Fibroblast of pulmonary artery (primary cell): ENCODE measurements around the gene TGDS.

Experiments used
- DNase-seq: peaks from one replicate; pipeline ENCODE4 v3.0.0-alpha.2; 2010; ENCODE audit warnings: low read depth
- H3K4me3 ChIP-seq: replicated peaks from 2 replicates; pipeline ENCODE4 v1.5.1; 2011; ENCODE audit warnings: low read depth, mild to moderate bottlenecking, control low read depth, low read length, moderate library complexity
- TF ChIP-seq, protein P1 (sequence below): IDR thresholded peaks from 2 replicates; pipeline ENCODE4 v1.5.1; 2011; ENCODE audit warnings: mild to moderate bottlenecking, control low read depth, low read length, inconsistent platforms; ENCODE audit errors: missing control alignments

TGDS gene

DNA sequence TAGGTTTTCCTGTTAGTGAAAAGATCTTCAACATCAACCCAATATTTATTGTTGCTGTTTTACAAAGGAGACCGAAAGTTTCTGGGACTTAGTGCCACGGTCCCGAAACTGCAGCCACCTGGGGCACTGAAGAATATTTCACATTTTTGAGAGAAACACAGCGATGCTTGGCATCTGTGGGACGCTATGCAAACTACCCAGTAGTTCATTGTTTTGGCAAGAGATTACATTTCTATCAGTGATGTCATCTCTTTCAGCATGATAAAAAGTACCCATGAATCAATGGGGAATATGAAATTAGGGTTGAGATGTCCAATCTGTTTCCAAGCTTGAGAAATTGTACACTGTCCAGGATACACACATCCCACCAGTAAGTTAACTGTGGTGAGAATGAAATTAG is 43.9 kb downstream of the TGDS start:
- TF ChIP-seq, protein P1, sequence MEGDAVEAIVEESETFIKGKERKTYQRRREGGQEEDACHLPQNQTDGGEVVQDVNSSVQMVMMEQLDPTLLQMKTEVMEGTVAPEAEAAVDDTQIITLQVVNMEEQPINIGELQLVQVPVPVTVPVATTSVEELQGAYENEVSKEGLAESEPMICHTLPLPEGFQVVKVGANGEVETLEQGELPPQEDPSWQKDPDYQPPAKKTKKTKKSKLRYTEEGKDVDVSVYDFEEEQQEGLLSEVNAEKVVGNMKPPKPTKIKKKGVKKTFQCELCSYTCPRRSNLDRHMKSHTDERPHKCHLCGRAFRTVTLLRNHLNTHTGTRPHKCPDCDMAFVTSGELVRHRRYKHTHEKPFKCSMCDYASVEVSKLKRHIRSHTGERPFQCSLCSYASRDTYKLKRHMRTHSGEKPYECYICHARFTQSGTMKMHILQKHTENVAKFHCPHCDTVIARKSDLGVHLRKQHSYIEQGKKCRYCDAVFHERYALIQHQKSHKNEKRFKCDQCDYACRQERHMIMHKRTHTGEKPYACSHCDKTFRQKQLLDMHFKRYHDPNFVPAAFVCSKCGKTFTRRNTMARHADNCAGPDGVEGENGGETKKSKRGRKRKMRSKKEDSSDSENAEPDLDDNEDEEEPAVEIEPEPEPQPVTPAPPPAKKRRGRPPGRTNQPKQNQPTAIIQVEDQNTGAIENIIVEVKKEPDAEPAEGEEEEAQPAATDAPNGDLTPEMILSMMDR, result no peak
- H3K4me3 ChIP-seq, result no peak overlapping the region
- no peak for DNase-seq

DNA sequence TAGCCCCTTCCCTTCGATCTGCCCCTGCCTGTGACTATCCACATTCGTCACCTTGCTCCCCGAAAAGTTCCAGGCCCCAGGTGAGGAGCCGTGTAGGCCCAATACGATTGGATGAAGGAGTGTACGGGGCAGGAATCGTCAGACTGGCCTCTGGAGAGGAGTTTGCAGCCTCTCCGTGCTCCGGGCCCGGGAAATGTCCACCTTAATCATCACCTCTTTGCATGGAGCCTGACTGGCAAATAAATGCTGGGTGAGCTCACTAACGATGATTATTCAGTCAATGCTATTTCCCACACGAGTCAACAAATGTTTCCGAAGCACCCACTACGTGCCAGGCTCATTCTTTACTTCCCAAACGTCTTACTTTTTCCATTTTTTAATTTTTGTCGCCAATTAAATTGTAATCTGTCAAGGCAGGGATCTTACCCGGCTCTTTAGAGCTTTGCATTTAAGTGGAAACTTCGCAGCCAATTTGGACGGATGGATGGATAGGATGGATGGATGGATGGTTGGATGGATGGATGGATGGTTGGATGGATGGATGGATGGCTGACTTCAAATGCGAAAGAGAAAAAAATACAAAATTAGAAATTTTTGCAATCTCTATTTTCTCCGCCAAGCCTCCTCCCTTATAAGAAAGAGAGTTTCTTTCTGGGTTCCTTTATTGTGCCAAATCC is 45.8 kb downstream of the TGDS start:
- H3K4me3 ChIP-seq, result peak overlapping the region; percentile 77
- DNase-seq, result peak; percentile 51
- TF ChIP-seq, protein P1, result no peak

DNA sequence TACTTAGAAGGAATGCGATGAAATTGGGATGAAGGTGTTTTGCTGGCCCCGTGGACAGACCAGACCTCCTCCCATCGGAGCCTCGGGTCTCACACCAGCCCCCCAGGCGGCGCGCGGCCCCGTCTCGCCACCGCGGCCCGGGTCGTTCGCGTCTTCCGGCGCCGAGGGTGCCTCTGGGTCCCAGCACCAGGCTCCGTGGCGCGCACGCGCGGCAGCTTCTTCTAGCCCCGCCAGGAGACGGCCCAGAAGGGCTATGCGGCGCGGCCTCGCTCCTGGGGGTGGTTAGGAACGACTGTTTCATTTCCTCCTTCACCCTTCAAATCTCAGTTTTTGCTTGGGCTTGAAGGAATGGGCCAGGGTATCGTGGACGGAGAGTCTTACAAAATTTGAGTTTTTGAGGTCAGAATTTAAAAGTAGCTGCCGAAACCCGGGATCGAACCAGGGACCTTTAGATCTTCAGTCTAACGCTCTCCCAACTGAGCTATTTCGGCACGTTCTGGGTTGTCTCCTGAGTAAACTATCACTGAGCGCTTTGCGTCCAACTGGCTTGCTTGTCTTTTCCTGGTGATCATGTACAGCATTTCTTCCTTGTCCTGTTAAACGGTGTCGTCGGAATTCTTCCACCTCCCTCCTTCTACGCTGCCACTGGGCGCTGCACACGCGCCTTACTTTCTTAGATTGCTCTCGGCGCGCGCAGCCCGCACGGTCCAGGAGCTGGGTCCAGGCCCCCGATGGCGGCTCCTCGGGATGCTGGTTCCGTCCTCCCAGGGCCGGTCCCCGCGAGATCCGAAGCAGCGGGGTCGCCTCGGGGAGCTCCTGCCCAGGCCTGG is 46.5 kb downstream of the TGDS start:
- TF ChIP-seq, protein P1, result no peak
- peak overlapping the region; percentile 77 for H3K4me3 ChIP-seq
- peak; percentile 95 for DNase-seq

DNA sequence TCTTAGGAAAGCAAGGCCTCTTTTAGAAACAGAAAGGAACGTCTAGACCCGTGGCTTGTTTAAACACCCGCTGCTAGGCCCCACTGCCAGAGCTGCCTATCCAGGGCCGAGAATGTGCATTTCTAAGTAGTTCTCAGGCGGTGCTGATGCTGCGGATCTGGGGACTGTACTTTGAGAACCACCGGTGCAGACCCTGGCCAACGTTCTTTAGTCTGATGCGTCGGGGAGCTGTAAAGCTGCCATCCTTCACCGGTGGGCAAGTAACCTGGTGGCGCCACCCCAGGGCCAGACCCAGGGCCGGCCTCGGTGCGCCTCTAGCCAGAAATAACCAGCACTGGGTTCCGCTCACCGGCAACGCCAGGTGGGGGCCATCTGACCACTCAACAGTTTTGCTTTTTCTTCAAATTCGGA is 47.1 kb downstream of the TGDS start:
- TF ChIP-seq, protein P1, result no peak
- DNase-seq, result peak; percentile 39
- H3K4me3 ChIP-seq, result peak overlapping the region; percentile 77

DNA sequence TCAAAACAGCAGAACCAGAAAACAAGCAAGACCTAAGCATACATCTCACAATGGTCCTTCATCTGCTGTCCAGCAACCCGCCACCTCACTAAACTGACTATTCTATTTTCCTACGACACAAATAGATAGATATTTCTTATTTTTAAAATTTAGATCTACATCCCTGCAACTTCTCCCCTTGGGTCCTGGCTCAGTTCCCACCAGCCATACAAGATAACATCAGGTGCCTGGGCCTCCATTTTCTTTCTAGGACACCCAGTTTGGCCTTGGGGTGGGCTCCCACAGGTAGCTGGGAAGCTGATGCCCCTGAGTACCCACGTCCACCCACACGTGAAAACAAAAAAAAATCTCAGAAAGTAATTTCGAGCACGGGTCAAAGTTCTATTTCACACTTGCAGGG is 47.6 kb downstream of the TGDS start:
- peak overlapping the region; percentile 77 for H3K4me3 ChIP-seq
- TF ChIP-seq, protein P1, result no peak
- no peak for DNase-seq

DNA sequence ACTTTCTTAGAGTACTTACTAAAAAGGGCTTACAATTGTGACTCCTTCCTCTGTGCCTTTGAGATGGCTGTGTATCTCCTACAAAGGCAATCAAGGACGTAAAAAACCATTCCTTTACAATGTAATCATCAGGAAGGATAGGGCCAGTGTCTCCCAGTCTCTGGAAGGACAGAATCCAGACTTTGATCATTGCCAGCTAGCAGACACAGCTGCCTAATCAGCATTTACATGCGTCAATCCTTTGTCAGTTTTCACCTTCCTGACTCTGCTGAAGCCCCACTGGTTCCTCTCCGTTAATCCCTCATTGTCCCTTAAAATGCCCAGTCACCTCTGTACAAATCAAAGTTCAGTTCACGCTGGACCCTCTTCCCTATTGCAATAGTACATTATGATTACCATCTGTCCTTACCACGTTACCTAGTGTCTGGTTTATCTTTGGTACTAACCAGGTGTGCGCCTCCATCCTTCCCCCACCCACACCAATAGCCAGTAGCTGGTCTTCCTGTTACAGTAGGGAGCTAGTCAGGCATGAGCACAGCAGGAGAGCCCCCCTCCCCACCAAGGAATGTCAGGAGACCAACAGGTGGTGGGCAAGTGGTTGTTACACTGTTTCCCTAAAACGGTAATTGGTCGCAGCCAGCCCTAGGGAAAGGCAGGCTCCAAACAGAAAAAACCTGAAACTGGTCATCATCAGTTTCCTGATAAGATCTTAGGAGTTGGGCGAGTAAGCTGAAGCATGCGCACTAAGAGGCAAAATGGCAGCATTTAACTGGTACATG is 49.7 kb downstream of the TGDS start:
- no peak for DNase-seq
- TF ChIP-seq, protein P1, result no peak
- H3K4me3 ChIP-seq, result no peak overlapping the region
